Panc1 (cell line): Measurements from ENCODE around the gene SLC2A1. TPM values are rescaled to one million over a fixed set of nuclear protein-coding genes. Genes with fewer than 3 reads are reported as not detected.

Experiments
- ATAC-seq: fragments of 200-7000 bp; cut with Tn5 transposase; 2 replicates; pipeline ENCODE4 v1.9.1; 2020; ENCODE audit warnings: mild to moderate bottlenecking, moderate library complexity
- BruUV-seq: library from RNA; stranded (reverse); fragments of 400-500 nt; replicated peaks from 2 replicates; lab custom pipeline; 2021; lab: Mats Ljungman, UMichigan
- CTCF ChIA-PET: fragments of 300-600 bp; sonication (Branson Sonifier 250); formaldehyde crosslinking; loops from one replicate; lab custom pipeline; 2022; ENCODE audit warnings: antibody characterized with exemption; lab: Charles Lee
- POLR2A ChIA-PET: fragments of 300-600 bp; sonication (Branson Sonifier 250); formaldehyde crosslinking; loops from one replicate; lab custom pipeline; 2022; ENCODE audit warnings: antibody characterized with exemption; lab: Charles Lee
- DNase-seq: peaks from one replicate; pipeline ENCODE4 v3.0.0-alpha.2; 2010; ENCODE audit warnings: low read depth, low spot score
- H3K27ac ChIP-seq: 2 replicates; pipeline ENCODE4 v1.5.1; 2011; ENCODE audit warnings: mild to moderate bottlenecking, low read length, inconsistent platforms
- H3K27me3 ChIP-seq: fragments of 200-500 bp; sonication (Bioruptor generic); 2 replicates; pipeline ENCODE4 v1.6.0; 2014; ENCODE audit warnings: low read length, inconsistent platforms; ENCODE audit not compliant: control insufficient read depth, insufficient read depth
- H3K36me3 ChIP-seq: fragments of 200-500 bp; sonication (Bioruptor generic); 2 replicates; pipeline ENCODE4 v1.5.1; 2014; ENCODE audit warnings: inconsistent platforms, mild to moderate bottlenecking, low read length, moderate library complexity; ENCODE audit not compliant: control insufficient read depth, insufficient read depth
- H3K4me1 ChIP-seq: 2 replicates; pipeline ENCODE4 v1.5.1; 2011; ENCODE audit warnings: inconsistent platforms, mild to moderate bottlenecking, low read length, moderate library complexity; ENCODE audit not compliant: control insufficient read depth, insufficient read depth
- H3K4me3 ChIP-seq, 2 experiments: 2 replicates each; pipeline ENCODE4 v1.5.1; 2011 to 2012; ENCODE audit warnings: low read depth in 2 of 2, low read length in 2 of 2, mild to moderate bottlenecking in 2 of 2, inconsistent platforms in 1 of 2, moderate library complexity in 1 of 2
- H3K9me3 ChIP-seq: fragments of 200-500 bp; sonication (Bioruptor generic); 2 replicates; pipeline ENCODE4 v1.5.1; 2014; ENCODE audit warnings: low read depth, mild to moderate bottlenecking, inconsistent platforms, low read length, moderate library complexity; ENCODE audit not compliant: control insufficient read depth, insufficient read depth
- POLR2AphosphoS5 ChIP-seq: IDR thresholded peaks from 2 replicates; pipeline ENCODE4 v1.6.1; 2012; ENCODE audit warnings: mild to moderate bottlenecking, low read depth, low read length, moderate library complexity
- SIN3A ChIP-seq: IDR thresholded peaks from 2 replicates; pipeline ENCODE4 v1.6.1; 2012; ENCODE audit warnings: low read depth, mild to moderate bottlenecking, low read length, moderate library complexity, borderline replicate concordance; ENCODE audit not compliant: insufficient read depth
- TCF7L2 ChIP-seq: IDR thresholded peaks from 2 replicates; pipeline ENCODE4 v1.6.1; 2011; ENCODE audit warnings: mild to moderate bottlenecking, low read depth, low read length, inconsistent platforms
- in situ Hi-C: cut with HindIII; loops from 2 replicates; pipeline ENCODE4 v1.10.0; 2016; ENCODE audit warnings: low sequenced_read_pairs, low pct_unique_long_range_greater_than_20kb
- intact Hi-C: fragments of 100-400 bp; cut with micrococcal nuclease; formaldehyde crosslinking; loops from one replicate; pipeline ENCODE4 v1.10.0; 2022; ENCODE audit not compliant: unreplicated experiment
- total RNA-seq: library from RNA; stranded (reverse); gene quantifications from one replicate; pipeline ENCODE4 v1.2.1, GENCODE V29; 2021; ENCODE audit not compliant: unreplicated experiment
- TF ChIP-seq, protein P1 (sequence below), 2 experiments: IDR thresholded peaks; 2 replicates each; pipeline ENCODE4 v1.6.1; 2011 to 2012; ENCODE audit warnings: low read depth in 2 of 2, control low read depth in 1 of 2, low read length in 1 of 2, mild to moderate bottlenecking in 1 of 2, moderate library complexity in 1 of 2; ENCODE audit not compliant: insufficient read depth in 1 of 2
- TF ChIP-seq, protein P2 (sequence below): fragments of 450-650 bp; IDR thresholded peaks from 2 replicates; pipeline ENCODE4 v1.5.1; 2017; ENCODE audit warnings: mild to moderate bottlenecking

The SLC2A1 gene
- total RNA-seq, 1 experiment from 2014 or later: 32.9 TPM

DNA sequence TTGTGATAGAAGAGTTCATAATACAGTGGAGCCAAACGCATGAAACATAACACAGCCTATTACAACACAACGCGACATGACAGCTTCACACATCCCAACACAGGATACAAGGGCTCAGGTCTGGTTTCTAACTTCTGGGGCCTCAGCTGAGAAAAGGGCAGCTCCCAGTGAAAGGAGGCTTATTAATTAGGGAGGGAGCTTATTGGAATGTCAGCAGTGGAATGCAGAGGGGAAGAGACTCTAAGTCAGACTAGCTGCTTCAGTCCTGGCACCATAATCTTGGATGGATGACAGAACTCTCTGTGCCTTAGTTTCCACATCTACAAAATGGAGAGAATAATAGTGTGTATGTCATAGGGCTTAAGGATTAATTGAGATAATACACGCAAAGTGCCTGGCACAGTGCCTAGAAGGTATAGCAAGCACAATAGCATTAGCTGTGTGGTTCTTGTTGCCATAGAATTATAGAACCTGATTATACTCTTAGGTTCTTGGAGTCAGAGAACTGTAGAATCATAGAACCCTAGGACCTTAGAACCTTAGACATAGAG, 22.7 kb upstream of the SLC2A1 start:
- DNase-seq (no peak), ATAC-seq (no peak)
- no peaks in the 10 kb centered on the region for H3K4me1 ChIP-seq
- POLR2A ChIA-PET: interaction anchor here (0.5 kb wide), 1 partner anchor 15 kb away, joined by 3 read pairs; no protein-coding TSS in a partner anchor
- no peak overlapping the region for H3K4me3 ChIP-seq
- no TSS peak for BruUV-seq
- no peaks in the 10 kb centered on the region for H3K9me3 ChIP-seq
- in situ Hi-C loops: no loop called here
- CTCF ChIA-PET: no interaction called here
- no peaks in the 10 kb centered on the region for H3K36me3 ChIP-seq
- TF ChIP-seq TCF7L2 (no peak), SIN3A (no peak), POLR2AphosphoS5 (no peak)
- TF ChIP-seq, protein P1, sequence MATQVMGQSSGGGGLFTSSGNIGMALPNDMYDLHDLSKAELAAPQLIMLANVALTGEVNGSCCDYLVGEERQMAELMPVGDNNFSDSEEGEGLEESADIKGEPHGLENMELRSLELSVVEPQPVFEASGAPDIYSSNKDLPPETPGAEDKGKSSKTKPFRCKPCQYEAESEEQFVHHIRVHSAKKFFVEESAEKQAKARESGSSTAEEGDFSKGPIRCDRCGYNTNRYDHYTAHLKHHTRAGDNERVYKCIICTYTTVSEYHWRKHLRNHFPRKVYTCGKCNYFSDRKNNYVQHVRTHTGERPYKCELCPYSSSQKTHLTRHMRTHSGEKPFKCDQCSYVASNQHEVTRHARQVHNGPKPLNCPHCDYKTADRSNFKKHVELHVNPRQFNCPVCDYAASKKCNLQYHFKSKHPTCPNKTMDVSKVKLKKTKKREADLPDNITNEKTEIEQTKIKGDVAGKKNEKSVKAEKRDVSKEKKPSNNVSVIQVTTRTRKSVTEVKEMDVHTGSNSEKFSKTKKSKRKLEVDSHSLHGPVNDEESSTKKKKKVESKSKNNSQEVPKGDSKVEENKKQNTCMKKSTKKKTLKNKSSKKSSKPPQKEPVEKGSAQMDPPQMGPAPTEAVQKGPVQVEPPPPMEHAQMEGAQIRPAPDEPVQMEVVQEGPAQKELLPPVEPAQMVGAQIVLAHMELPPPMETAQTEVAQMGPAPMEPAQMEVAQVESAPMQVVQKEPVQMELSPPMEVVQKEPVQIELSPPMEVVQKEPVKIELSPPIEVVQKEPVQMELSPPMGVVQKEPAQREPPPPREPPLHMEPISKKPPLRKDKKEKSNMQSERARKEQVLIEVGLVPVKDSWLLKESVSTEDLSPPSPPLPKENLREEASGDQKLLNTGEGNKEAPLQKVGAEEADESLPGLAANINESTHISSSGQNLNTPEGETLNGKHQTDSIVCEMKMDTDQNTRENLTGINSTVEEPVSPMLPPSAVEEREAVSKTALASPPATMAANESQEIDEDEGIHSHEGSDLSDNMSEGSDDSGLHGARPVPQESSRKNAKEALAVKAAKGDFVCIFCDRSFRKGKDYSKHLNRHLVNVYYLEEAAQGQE (IDR thresholded peaks at IDR 0.05; ENCODE audit: insufficient read depth in 1 of 2, low read depth in 2 of 2, low read length in 1 of 2): no peak
- TF ChIP-seq, protein P2, sequence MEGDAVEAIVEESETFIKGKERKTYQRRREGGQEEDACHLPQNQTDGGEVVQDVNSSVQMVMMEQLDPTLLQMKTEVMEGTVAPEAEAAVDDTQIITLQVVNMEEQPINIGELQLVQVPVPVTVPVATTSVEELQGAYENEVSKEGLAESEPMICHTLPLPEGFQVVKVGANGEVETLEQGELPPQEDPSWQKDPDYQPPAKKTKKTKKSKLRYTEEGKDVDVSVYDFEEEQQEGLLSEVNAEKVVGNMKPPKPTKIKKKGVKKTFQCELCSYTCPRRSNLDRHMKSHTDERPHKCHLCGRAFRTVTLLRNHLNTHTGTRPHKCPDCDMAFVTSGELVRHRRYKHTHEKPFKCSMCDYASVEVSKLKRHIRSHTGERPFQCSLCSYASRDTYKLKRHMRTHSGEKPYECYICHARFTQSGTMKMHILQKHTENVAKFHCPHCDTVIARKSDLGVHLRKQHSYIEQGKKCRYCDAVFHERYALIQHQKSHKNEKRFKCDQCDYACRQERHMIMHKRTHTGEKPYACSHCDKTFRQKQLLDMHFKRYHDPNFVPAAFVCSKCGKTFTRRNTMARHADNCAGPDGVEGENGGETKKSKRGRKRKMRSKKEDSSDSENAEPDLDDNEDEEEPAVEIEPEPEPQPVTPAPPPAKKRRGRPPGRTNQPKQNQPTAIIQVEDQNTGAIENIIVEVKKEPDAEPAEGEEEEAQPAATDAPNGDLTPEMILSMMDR: no peak
- no peak overlapping the region for H3K27ac ChIP-seq
- no peaks in the 10 kb centered on the region for H3K27me3 ChIP-seq
- intact Hi-C loops: no loop called here

DNA sequence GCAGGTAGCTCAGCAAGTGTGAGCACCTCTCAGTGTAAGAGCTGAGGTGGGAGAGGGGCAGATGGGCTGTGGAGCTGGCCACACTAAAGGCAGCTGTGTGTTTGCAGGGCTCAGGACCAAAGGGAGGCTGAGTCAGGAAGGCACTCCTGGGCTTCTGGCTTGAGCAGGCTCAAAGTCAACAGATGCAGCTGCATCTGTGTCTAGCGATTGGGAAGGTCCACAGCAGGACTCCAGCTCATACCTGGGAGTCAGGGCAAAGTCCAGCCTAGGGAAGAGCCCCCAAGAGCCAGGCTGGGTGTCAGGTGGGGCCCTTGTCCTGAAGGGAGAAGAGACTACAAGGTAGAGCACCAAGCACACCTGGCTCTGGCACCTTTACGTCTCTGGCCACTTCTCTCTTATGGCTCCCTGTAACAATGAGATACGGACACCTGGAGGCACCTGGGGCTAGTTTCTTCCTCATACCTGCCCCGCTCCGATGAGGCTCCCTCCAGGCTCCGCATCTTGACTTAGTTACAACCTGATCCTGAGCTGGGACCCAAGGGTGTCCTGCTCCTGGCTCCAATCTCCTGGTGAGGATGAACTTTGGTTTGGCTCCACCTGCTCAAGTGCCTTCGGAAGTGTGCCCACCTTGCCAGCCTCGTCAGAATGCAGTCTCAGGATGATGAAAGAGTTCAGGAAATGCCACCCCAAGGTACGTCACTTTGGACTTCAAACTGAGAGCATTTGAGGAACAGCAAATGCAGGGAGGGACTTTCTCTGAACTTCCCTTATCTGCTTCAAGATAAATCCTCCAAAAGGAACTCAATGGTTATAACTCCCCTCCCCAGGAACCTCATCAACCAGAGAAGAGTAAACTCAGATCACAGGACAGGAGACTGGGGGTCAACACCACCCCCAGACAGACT, 21.5 kb upstream of the SLC2A1 start:
- no peaks in the 10 kb centered on the region for H3K4me1 ChIP-seq
- H3K4me3 ChIP-seq: no peak overlapping the region
- BruUV-seq: no TSS peak
- ATAC-seq (no peak), DNase-seq (no peak)
- no peak overlapping the region for H3K27ac ChIP-seq
- ChIA-PET CTCF (no interaction called here), POLR2A (no interaction called here)
- H3K9me3 ChIP-seq: no peaks in the 10 kb centered on the region
- intact Hi-C loops: no loop called here
- H3K27me3 ChIP-seq: no peaks in the 10 kb centered on the region
- H3K36me3 ChIP-seq: no peaks in the 10 kb centered on the region
- in situ Hi-C loops: no loop called here
- TF ChIP-seq, protein P2: no peak
- TF ChIP-seq, protein P1 (IDR thresholded peaks at IDR 0.05; ENCODE audit: insufficient read depth in 1 of 2, low read depth in 2 of 2, low read length in 1 of 2): no peak
- TF ChIP-seq POLR2AphosphoS5 (no peak), SIN3A (no peak), TCF7L2 (no peak)
